A549 (cell line): Measurements from ENCODE around the gene FZD1.

Experiments
- CTCF ChIP-seq: fragments of >200 bp; sonication (Bioruptor Twin); formaldehyde crosslinking; IDR thresholded peaks from 3 replicates; pipeline ENCODE4 v1.5.1; 2016
- MYC ChIP-seq: IDR thresholded peaks from 2 replicates; pipeline ENCODE4 v1.6.1; 2012; ENCODE audit warnings: mild to moderate bottlenecking, inconsistent platforms, low read length, improper control_type of control experiment, borderline replicate concordance
- RARB ChIP-seq: fragments of 250-450 bp; sonication (Bioruptor Pico); IDR thresholded peaks from 2 replicates; pipeline ENCODE4 v1.8.0; 2021; ENCODE audit warnings: mild to moderate bottlenecking, moderate library complexity

- no peak for TF ChIP-seq CTCF
- no peak for TF ChIP-seq RARB (CRISPR knock-in tag)
- TF ChIP-seq MYC = no peak
Measured at GRCh38 chr7:91226411-91226810, 37.8 kb upstream of the FZD1 start.
